SK-N-DZ (cell line): ENCODE measurements around the gene ZGRF1.
"Not testable (repeated sequence)": the region's sequence is repeated elsewhere in the genome, so short reads cannot be mapped to it uniquely, and the experiment has no call there.

Source experiments
- DNase-seq: peaks from one replicate; pipeline ENCODE4 v3.0.0-alpha.2; 2015; ENCODE audit warnings: low spot score
- small RNA-seq, 2 experiments: library from RNA; depleted of rRNA; stranded (forward); fragments of <200 nt; gene quantifications; one replicate each; pipeline ENCODE3, GENCODE V24; 2014

Gene ZGRF1

DNA sequence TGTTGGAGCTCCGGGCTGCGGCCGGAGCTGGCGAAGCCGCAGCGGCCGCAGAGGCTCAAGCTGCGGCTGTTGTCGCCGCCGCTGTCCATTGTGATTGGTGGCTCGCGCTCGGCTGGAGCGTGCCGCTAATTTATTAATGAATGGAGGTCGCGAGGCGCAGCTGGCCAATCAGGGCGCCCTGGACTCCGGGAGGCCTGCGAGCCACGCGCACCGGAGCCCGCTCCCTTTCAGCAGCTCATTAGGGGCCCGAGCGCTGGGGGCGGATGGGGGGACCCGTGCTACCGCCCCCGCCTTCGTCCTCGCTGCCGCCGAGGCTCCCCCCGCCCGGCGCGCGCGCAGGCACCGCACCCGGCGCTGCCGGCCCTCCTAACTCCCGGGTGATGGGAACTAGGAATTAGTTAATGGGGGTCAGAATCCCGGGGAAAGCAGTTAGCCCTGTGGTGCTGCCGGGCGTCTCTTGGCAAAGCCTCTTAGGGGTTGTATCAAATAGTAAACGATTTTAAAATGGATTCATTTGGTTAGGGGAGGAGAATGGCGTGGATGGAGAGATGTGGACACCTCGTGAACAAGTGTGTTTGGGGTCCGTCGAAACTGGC, 120.1 kb downstream of the ZGRF1 start:
- DNase-seq = no peak

DNA sequence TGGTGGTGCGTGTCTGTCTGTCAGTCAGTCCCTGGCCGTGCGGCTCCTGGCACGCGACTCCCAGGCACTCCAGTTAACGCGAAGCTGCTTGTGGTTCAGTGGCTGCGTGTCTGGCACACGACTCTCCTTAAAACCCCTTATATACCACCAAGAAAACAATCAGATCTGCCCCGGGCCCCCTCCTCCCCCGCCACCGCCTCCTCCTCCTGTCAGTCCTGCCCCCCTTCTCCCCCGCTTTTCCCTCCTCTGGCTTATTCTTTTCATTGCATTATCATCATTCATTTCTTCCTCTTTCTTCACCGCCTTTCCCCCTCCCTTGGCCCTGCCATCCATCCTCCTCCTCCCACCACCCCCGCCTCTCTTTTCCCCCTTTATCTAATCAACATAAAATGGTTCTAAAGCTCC, 120.6 kb downstream of the ZGRF1 start, which contains the start of gene NEUROG2:
NEUROG2 (minus strand) TSS at position 115 of the 405 bp plus-strand sequence. CDS start 705 bp downstream, outside the sequence.
- no peak for DNase-seq

DNA sequence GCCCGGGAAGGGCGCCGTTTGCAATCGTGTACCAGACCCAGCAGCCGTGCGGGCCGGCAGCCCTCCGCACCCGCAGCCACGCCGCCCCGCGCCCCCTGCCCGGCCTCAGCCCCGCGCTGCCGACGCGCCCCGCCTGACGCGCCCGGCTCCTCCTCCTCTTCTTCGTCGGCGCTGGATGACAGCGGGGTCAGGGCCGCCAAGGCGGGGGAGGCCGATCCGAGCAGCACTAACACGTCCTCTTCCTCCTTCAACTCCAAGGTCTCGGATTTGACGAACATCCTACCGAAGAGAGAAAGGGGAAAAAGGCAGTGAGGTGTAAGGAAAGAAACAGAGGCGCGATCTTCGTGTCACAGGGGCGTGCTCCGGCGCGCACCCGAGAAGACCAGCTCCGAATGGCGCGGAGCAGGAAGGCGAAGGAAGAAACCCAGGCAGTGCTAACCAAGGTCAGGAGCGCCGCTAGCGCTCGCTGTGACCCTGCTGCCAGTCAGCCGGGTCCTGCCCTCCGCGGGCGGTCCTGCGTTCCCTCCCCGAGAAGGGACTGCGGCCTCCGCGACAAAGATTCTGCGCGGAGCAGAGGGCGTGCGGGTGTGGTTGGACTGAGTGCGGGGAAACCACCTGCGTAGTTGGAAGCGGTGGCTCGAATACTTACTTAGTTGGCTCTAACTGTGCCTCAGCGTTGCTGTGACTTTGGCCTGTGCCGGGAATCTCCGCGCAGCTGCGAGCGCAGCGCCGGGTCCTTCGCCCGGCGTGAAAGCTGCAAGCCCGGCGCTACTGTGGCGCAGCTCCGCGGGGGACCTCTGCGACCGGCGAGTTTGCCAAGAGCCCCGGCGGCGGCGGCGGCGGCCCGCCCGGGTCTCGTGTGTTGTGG, 121.3 kb downstream of the ZGRF1 start:
- no peak for DNase-seq

GRCh38 chr4:112514647-112515197, 122.0 kb downstream of the ZGRF1 start:
- no peak for DNase-seq

DNA sequence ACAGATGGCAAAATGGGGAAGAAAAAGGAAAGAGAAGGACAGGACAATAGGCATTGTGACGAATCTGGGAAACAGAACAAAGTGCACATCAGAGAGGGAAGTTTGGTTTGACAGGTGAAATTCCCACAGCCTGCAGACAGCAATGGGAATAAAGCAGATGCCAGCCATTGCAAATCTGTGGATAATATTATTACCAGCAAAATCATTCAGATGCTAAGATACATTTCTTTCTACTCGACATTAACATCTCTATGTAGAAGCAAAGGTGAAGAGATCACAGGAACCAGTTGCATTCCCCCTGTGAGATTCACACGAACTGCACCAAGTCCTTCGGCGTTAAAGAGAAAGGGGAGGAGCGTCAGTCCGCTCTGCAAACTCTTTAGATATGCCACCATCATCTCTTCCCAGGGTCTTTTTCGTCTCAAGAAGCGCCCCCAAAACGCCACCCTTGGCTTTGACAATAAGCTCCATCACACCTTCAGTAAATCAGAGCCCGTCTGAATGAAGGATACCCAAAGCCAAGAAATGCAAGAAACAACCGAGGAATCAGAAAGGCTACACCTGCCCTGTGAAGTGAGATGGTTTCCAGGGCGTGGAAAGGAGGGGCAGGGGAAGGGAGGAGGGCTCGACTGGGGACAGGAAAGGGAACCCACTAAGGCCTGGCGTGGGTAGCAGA, 122.6 kb downstream of the ZGRF1 start:
- DNase-seq = no peak

- DNase-seq = no peak
Measured at GRCh38 chr4:112511803-112512118, 124.9 kb downstream of the ZGRF1 start.

DNA sequence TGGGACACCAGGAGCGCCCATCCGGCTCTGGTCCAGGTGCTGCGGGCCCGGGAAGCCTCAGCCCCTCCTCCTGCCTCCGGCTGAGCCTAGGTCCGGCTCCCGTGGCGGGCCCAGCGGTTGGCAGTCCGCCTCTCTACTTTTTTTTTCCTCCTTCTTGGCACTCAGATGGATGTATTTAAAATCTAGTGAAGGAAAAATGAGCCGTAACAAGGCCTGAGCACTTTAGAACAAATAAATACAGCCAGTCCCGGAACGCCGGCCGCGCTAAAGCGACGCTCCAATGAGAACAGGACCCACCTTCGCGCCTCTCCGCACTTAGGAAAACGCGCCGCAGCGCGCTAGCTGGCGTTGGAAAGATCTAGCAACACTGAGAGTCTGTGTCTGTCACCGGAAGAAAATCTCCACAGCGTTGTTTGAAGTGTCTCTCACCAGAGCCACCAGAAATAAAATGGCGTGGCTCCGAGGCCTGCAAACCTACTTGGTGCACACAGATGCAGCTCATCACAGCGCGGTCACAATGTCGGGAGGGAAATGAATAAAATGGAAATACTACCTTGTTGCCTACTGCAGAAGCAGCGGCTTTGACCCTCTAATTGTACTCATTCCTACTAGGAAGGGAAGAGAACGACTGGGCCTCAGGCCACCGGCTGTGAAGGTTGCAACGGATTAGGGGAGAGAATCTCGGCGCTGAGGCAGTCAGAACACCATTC, 125.5 kb downstream of the ZGRF1 start:
- no peak for DNase-seq

DNA sequence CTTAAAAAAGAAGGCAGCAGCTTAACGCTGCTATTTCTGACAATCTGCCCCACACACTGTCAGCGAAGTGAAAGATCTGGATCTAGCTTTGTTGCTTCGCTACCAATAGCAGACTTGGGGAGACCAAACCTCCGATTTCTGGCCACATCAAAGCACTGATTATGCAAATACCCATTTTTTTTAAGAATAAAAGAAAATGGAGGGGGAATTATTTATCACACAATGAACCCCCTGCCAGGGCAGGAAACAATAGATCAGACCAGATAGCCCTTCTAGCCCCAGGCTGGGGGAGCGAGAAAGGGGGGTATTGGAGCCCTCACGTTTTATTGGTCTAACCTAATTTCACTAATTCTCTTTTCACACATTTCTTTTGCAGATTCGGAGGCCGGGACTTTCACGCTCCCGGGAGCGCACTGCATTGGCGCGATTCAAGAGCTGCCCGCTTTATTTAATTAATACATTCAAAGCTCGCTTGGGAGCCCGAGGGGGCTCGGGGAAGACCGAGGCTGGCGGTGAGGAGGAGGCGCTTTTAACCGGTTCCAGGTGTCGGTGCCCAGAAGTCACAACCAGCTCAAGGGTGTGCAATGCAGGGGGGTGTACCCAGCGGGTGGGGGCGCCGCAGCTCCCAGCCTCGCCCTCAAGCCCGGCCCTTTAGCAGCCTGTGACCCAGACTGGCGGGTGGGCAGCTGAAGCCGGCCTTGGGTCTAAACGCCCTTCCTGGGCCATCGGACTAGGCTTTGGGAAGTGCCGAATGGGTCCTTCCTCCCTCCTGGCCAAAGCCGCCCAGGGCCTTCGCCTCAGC, 126.2 kb downstream of the ZGRF1 start:
- DNase-seq = no peak

DNA sequence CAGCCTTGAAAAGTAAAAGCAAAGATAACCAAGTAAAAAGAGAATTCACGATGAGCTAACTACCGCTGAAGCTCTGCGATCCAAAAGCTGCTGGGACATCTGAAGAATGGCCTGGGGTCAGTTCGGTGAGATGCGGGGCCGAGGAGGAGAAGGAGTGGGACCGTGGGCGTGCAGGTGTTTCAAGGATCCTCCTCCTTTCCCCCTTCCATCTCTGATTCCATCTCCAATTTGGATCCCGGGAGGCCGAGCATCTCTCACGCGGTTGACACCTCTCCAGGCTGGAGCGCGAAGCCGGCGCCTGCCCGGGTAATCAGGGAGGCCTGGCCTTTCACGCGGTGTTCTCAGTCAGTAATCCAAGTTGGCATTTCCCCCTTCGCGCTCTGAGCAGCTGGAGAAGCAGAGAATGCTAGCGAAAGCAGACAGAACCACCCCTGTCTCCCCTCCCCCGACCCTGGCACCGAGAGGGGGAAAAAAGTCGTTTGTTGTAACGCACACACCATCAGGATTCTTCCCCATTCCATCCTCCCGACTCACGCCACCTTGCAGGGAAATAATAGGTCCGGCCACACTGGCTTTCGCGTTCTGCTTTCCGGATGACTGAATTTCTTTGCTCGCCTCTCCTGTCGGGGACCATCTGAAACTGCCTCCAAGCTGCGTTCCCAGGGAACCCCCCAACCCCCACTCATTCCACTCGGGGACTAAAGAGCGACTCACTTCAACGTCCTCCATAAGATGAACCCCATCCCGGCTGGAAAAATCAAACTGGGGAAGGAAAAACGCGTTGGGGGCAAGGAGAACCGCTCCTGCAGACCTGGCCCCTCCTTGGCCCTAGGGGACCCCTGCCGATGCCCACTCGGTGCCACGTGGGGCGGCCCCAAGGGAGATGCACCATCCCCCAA, 127.2 kb downstream of the ZGRF1 start:
- DNase-seq = no peak

GRCh38 chr4:112508356-112508755, 128.4 kb downstream of the ZGRF1 start:
- DNase-seq = no peak

DNA sequence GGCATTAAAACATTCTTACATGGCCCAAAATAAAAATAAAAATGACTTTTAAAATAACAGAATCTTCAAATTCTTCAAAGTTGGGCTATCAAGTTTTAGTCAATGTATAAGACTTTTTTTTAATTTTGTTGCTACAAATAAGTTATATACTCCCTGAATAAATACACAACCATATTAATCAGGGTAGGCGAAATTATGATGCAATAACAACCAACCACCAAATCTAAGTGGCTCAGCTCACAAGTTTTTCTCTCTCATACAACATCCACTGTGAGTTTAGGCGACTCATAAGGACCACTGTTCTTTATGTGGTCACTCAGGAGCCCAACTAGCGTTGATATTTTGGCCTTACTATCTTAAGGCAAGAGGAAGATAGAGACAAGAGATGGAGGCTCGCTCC, 131.9 kb downstream of the ZGRF1 start:
- DNase-seq = no peak

DNA sequence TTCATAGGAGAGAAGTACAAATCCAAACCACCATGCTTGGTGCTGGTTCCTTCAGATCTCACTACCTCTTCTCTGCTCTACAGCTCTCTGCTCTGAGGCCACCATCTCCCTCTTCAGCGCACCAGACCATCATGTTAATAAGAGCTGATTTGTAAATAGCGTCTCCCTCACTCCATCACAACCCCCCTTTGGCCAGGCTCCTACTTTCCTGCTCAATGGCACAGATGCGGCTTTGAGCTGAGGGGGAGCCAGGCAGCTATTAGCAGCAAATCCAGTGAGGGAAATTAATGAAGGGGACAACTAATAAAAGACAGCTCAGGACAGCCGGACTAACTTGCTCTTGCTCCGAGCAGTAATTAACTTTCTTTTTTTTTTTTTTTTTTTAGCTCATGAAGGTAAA, 133.8 kb downstream of the ZGRF1 start:
- no peak for DNase-seq

GRCh38 chr4:112492321-112492720, 144.4 kb downstream of the ZGRF1 start:
- DNase-seq = no peak

DNA sequence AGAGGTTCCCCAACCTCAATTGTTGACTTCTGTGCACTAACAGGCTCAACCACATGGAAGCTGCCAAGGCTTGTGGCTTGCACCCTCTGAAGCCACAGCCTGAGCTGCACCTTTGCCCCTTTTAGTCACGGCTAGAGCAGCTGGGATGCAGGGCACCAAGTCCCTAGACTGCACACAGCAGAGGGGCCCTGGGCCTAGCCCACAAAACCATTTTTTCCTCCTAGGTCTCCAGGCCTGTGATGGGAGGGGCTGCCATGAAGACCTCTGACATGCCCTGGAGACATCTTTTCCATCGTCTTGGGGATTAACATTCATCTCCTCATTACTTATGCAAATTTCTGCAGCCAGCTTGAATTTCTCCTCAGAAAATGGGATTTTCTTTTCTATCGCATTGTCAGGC, 145.9 kb downstream of the ZGRF1 start:
- DNase-seq = not testable (repeated sequence)

Small RNA genes lying within 50 kb of the gene (small RNA-seq; reads per million reads assigned to genes)
- gene MIR302A = 0 reads per million in 2 experiments
- 0 reads per million in 2 experiments for gene MIR302C
- gene MIR302D = 0 reads per million in 2 experiments
- 0 reads per million in 2 experiments for gene MIR367
